Measurements from ENCODE around the gene DLG1. TPM values are rescaled to one million over a fixed set of nuclear protein-coding genes. Genes with fewer than 3 reads are reported as not detected.

DLG1 gene
- total RNA-seq, 6 donors from 2014 or later = 49.3 to 102 (median 63.2) TPM

- H3K4me3 ChIP-seq = no peak overlapping the region
- no peaks in the 10 kb centered on the region for H3K36me3 ChIP-seq
- TF ChIP-seq POLR2A (IDR thresholded peaks at IDR 0.05) (no peak), CTCF (IDR thresholded peaks at IDR 0.05) (no peak), POLR2AphosphoS5 (IDR thresholded peaks at IDR 0.05) (no peak), EP300 (IDR thresholded peaks at IDR 0.05) (no peak)
- H3K9me3 ChIP-seq = no peaks in the 10 kb centered on the region
- DNase-seq (peak in 1 of 2 donors; percentile 68), ATAC-seq (ENCODE audit: low FRiP score in 2 of 2) (peak in 1 of 2 donors; percentile 77)
- H3K4me1 ChIP-seq = peaks cover 0 to 6% (median 2%) of the 10 kb centered on the region in 4 donors
- no peaks in the 10 kb centered on the region for H3K27me3 ChIP-seq
- 57 to 68% methylated on average over 11 of the region's 11 CpGs for WGBS, 2 donors
- H3K27ac ChIP-seq = peak overlapping the region in 2 of 4 donors; percentile 19 to 32
Measured at GRCh38 chr3:197333901-197334639, 35.7 kb upstream of the DLG1 start.

- DNase-seq (no peak), ATAC-seq (ENCODE audit: low FRiP score in 2 of 2) (no peak)
- Histone ChIP-seq H3K9me3 (no peaks in the 10 kb centered on the region), H3K27ac (no peak overlapping the region), H3K4me3 (no peak overlapping the region), H3K27me3 (no peaks in the 10 kb centered on the region), H3K4me1 (peaks cover 0 to 6% (median 2%) of the 10 kb centered on the region in 4 donors), H3K36me3 (no peaks in the 10 kb centered on the region)
- TF ChIP-seq POLR2AphosphoS5 (IDR thresholded peaks at IDR 0.05) (no peak), POLR2A (IDR thresholded peaks at IDR 0.05) (no peak), EP300 (IDR thresholded peaks at IDR 0.05) (no peak), CTCF (IDR thresholded peaks at IDR 0.05) (no peak)
- WGBS, 2 donors = 72 to 79% methylated on average over 3 of the region's 3 CpGs
Measured at GRCh38 chr3:197331131-197331530, 32.7 kb upstream of the DLG1 start.

- TF ChIP-seq POLR2A (IDR thresholded peaks at IDR 0.05) = no peak
- no peak for TF ChIP-seq CTCF (IDR thresholded peaks at IDR 0.05)
- TF ChIP-seq EP300 (IDR thresholded peaks at IDR 0.05) = no peak
- TF ChIP-seq POLR2AphosphoS5 (IDR thresholded peaks at IDR 0.05) = no peak
- Histone ChIP-seq H3K9me3 (no peaks in the 10 kb centered on the region), H3K27me3 (no peaks in the 10 kb centered on the region), H3K4me3 (no peak overlapping the region), H3K27ac (no peak overlapping the region), H3K4me1 (peaks cover 0 to 4% (median under 1%) of the 10 kb centered on the region in 4 donors), H3K36me3 (no peaks in the 10 kb centered on the region)
- no peak for ATAC-seq (ENCODE audit: low FRiP score in 2 of 2)
- WGBS, 2 donors = 68 to 74% methylated on average over 3 of the region's 3 CpGs
- DNase-seq = no peak
Measured at GRCh38 chr3:197329382-197329781, 31.0 kb upstream of the DLG1 start.

GRCh38 chr3:197328198-197328597 lies 29.8 kb upstream of the DLG1 start:
- no peaks in the 10 kb centered on the region for H3K9me3 ChIP-seq
- no peak for DNase-seq
- no peak for ATAC-seq (ENCODE audit: low FRiP score in 2 of 2)
- H3K27me3 ChIP-seq = no peaks in the 10 kb centered on the region
- no peak overlapping the region for H3K27ac ChIP-seq
- no peak overlapping the region for H3K4me3 ChIP-seq
- no peak for TF ChIP-seq CTCF (IDR thresholded peaks at IDR 0.05)
- TF ChIP-seq POLR2AphosphoS5 (IDR thresholded peaks at IDR 0.05) = no peak
- TF ChIP-seq POLR2A (IDR thresholded peaks at IDR 0.05) = no peak
- no peak for TF ChIP-seq EP300 (IDR thresholded peaks at IDR 0.05)
- WGBS, 2 donors = 92 to 93% methylated on average over 6 of the region's 6 CpGs
- no peaks in the 10 kb centered on the region for H3K36me3 ChIP-seq
- no peaks in the 10 kb centered on the region for H3K4me1 ChIP-seq

GRCh38 chr3:197327701-197328100 lies 29.3 kb upstream of the DLG1 start:
- H3K4me3 ChIP-seq = no peak overlapping the region
- H3K36me3 ChIP-seq = no peaks in the 10 kb centered on the region
- no peaks in the 10 kb centered on the region for H3K4me1 ChIP-seq
- TF ChIP-seq POLR2A (IDR thresholded peaks at IDR 0.05) (no peak), POLR2AphosphoS5 (IDR thresholded peaks at IDR 0.05) (no peak), CTCF (IDR thresholded peaks at IDR 0.05) (no peak), EP300 (IDR thresholded peaks at IDR 0.05) (no peak)
- no peaks in the 10 kb centered on the region for H3K27me3 ChIP-seq
- ATAC-seq (ENCODE audit: low FRiP score in 2 of 2) (peak in 1 of 2 donors; percentile 79), DNase-seq (no peak)
- H3K9me3 ChIP-seq = no peaks in the 10 kb centered on the region
- WGBS, 2 donors = 44 to 64% methylated on average over 3 of the region's 3 CpGs
- H3K27ac ChIP-seq = no peak overlapping the region
